LNCAP (cell line): ENCODE results near the gene NR6A1.

Experiments used
- CTCF ChIP-seq: fragments of 450-650 bp; IDR thresholded peaks from 2 replicates; pipeline ENCODE4 v1.5.1; 2017; ENCODE audit warnings: mild to moderate bottlenecking

NR6A1 gene

GRCh38 chr9:124765439-124765835 lies 5.7 kb downstream of the NR6A1 start:
- no peak for TF ChIP-seq CTCF

GRCh38 chr9:124764774-124765438 lies 6.2 kb downstream of the NR6A1 start:
- TF ChIP-seq CTCF = peak; percentile 57

- no peak for TF ChIP-seq CTCF
These were observed 8.5 kb downstream of the NR6A1 start for GRCh38 chr9:124762633-124763032.

GRCh38 chr9:124761710-124762109 lies 9.4 kb downstream of the NR6A1 start:
- TF ChIP-seq CTCF = no peak

- TF ChIP-seq CTCF = no peak
These were observed 9.9 kb downstream of the NR6A1 start for GRCh38 chr9:124761196-124761595.

GRCh38 chr9:124760719-124761118 lies 10.4 kb downstream of the NR6A1 start:
- TF ChIP-seq CTCF = no peak

GRCh38 chr9:124759327-124759726 lies 11.8 kb downstream of the NR6A1 start:
- TF ChIP-seq CTCF = no peak

GRCh38 chr9:124758691-124759090 lies 12.4 kb downstream of the NR6A1 start:
- no peak for TF ChIP-seq CTCF
